GM23338 (cell line): Measurements from ENCODE around the gene NME2. TPM values are rescaled to one million over a fixed set of nuclear protein-coding genes. Genes with fewer than 3 reads are reported as not detected.

Experiments
- ATAC-seq: fragments of 200-7000 bp; cut with Tn5 transposase; 3 replicates; pipeline ENCODE4 v1.9.1; 2020
- DNase-seq: peaks from one replicate; pipeline ENCODE4 v3.0.0-alpha.2; 2015; ENCODE audit warnings: low spot score
- H2AFZ ChIP-seq: fragments of 200-600 bp; sonication (generic); 2 replicates; pipeline ENCODE4 v1.8.0; 2016; ENCODE audit warnings: antibody characterized with exemption, mild to moderate bottlenecking, moderate library complexity
- H3F3A ChIP-seq: fragments of 200-600 bp; sonication (generic); replicated peaks from 2 replicates; pipeline ENCODE4 v1.8.0; 2017; ENCODE audit warnings: antibody characterized with exemption, mixed run types, low read depth
- H3K27ac ChIP-seq: fragments of 200-600 bp; sonication (generic); 2 replicates; pipeline ENCODE4 v1.6.1; 2016; ENCODE audit warnings: low read depth
- H3K27me3 ChIP-seq: fragments of 200-600 bp; sonication (generic); 2 replicates; pipeline ENCODE4 v1.8.0; 2016; ENCODE audit warnings: mild to moderate bottlenecking, mixed run types, moderate library complexity; ENCODE audit not compliant: insufficient read depth
- H3K36me3 ChIP-seq: fragments of 200-600 bp; sonication (generic); 2 replicates; pipeline ENCODE4 v1.8.0; 2016; ENCODE audit warnings: mild to moderate bottlenecking; ENCODE audit not compliant: insufficient read depth
- H3K4me1 ChIP-seq: fragments of 200-600 bp; sonication (generic); 2 replicates; pipeline ENCODE4 v1.8.0; 2016; ENCODE audit warnings: mild to moderate bottlenecking, moderate library complexity; ENCODE audit not compliant: insufficient read depth
- H3K4me2 ChIP-seq: fragments of 200-600 bp; sonication (generic); 2 replicates; pipeline ENCODE4 v1.7.1; 2017; ENCODE audit warnings: mixed run types
- H3K4me3 ChIP-seq: fragments of 200-600 bp; sonication (generic); 2 replicates; pipeline ENCODE4 v1.6.1; 2016; ENCODE audit warnings: mixed run types
- H3K79me2 ChIP-seq: fragments of 200-600 bp; sonication (generic); replicated peaks from 2 replicates; pipeline ENCODE4 v1.8.0; 2017; ENCODE audit warnings: mild to moderate bottlenecking; ENCODE audit not compliant: insufficient read depth
- H3K9me2 ChIP-seq: fragments of 200-600 bp; sonication (generic); 2 replicates; pipeline ENCODE4 v1.8.0; 2017; ENCODE audit not compliant: insufficient read depth
- H4K20me1 ChIP-seq: fragments of 200-600 bp; sonication (generic); replicated peaks from 2 replicates; pipeline ENCODE4 v1.8.0; 2017; ENCODE audit warnings: mild to moderate bottlenecking; ENCODE audit not compliant: insufficient read depth
- H3K27ac Mint-ChIP-seq: 2 replicates; pipeline ENCODE4 v1.8.0; 2020; ENCODE audit warnings: inconsistent platforms, mild to moderate bottlenecking, moderate library complexity, mixed read lengths
- H3K27me3 Mint-ChIP-seq: 3 replicates; pipeline ENCODE4 v1.8.0; 2022; ENCODE audit warnings: low read depth, mild to moderate bottlenecking, moderate library complexity, mixed read lengths, inconsistent platforms; ENCODE audit not compliant: insufficient read depth, poor library complexity
- H3K36me3 Mint-ChIP-seq: 3 replicates; pipeline ENCODE4 v1.8.0; 2021; ENCODE audit warnings: low read depth, mild to moderate bottlenecking, inconsistent platforms, moderate library complexity, mixed read lengths
- H3K4me1 Mint-ChIP-seq: 3 replicates; pipeline ENCODE4 v1.8.0; 2020; ENCODE audit warnings: mild to moderate bottlenecking, inconsistent platforms, mixed read lengths
- H3K4me3 Mint-ChIP-seq: 3 replicates; pipeline ENCODE4 v1.8.0; 2021; ENCODE audit warnings: moderate library complexity, mild to moderate bottlenecking, inconsistent platforms, mixed read lengths
- H3K9me3 Mint-ChIP-seq: 3 replicates; pipeline ENCODE4 v1.8.0; 2020; ENCODE audit warnings: moderate library complexity, mild to moderate bottlenecking, inconsistent platforms, mixed read lengths
- CREB1 ChIP-seq: fragments of 250-450 bp; sonication (Bioruptor Pico); IDR thresholded peaks from 2 replicates; pipeline ENCODE4 v1.5.0; 2020; ENCODE audit warnings: low read depth, mild to moderate bottlenecking, moderate library complexity
- CTCF ChIP-seq, 2 experiments: fragments of 200-600 bp in 1 of 2; sonication (generic) in 1 of 2; conservative IDR thresholded peaks; 2 replicates each; pipeline versions ENCODE4 v1.5.1 to v1.6.1; 2016 to 2017; ENCODE audit warnings: antibody characterized with exemption in 2 of 2, low read depth in 2 of 2, mild to moderate bottlenecking in 2 of 2, moderate library complexity in 1 of 2
- ETS1 ChIP-seq: IDR thresholded peaks from 2 replicates; pipeline ENCODE4 v1.6.1; 2016; ENCODE audit warnings: antibody characterized with exemption
- EZH2 ChIP-seq: fragments of 200-600 bp; sonication (generic); IDR thresholded peaks from one replicate; pipeline ENCODE4 v1.8.0; 2017; ENCODE audit warnings: antibody characterized with exemption, mild to moderate bottlenecking, low read depth; ENCODE audit not compliant: unreplicated experiment
- EZH2phosphoT487 ChIP-seq: fragments of 200-600 bp; sonication (generic); IDR thresholded peaks from one replicate; pipeline ENCODE4 v1.8.1; 2018; ENCODE audit warnings: antibody characterized with exemption; ENCODE audit not compliant: unreplicated experiment
- JUNB ChIP-seq: IDR thresholded peaks from one replicate; pipeline ENCODE4 v1.6.1; 2016; ENCODE audit warnings: antibody characterized with exemption; ENCODE audit not compliant: unreplicated experiment
- NANOG ChIP-seq: IDR thresholded peaks from 2 replicates; pipeline ENCODE4 v1.6.1; 2016; ENCODE audit warnings: antibody characterized with exemption, borderline replicate concordance
- POLR2AphosphoS5 ChIP-seq: IDR thresholded peaks from 2 replicates; pipeline ENCODE4 v1.6.1; 2016; ENCODE audit warnings: antibody characterized with exemption, low read depth
- REST ChIP-seq: IDR thresholded peaks from one replicate; pipeline ENCODE4 v1.6.1; 2018; ENCODE audit warnings: antibody characterized with exemption; ENCODE audit not compliant: unreplicated experiment
- STAT1 ChIP-seq: IDR thresholded peaks from one replicate; pipeline ENCODE4 v1.6.1; 2016; ENCODE audit warnings: antibody characterized with exemption; ENCODE audit not compliant: unreplicated experiment
- ZNF114 ChIP-seq: fragments of 250-450 bp; sonication (Bioruptor Pico); IDR thresholded peaks from 2 replicates; pipeline ENCODE4 v1.5.0; 2020; ENCODE audit warnings: mild to moderate bottlenecking, moderate library complexity
- ZNF331 ChIP-seq: fragments of 250-450 bp; sonication (Bioruptor Pico); IDR thresholded peaks from 2 replicates; pipeline ENCODE4 v1.5.0; 2020; ENCODE audit warnings: low read depth, mild to moderate bottlenecking, moderate library complexity
- polyA plus RNA-seq: library from polyadenylated mRNA; unstranded; fragments of >200 nt; fragmentation: Nextera tagmentation; extraction: Ambion mirVana; gene quantifications from 2 replicates; pipeline ENCODE4 v1.2.1, GENCODE V29; 2016
- total RNA-seq: library from RNA; depleted of rRNA; stranded (reverse); fragments of >200 nt; shearing (Covaris generic); gene quantifications from 2 replicates; pipeline ENCODE4 v1.2.3, GENCODE V29; 2014

NME2 gene
- total and polyA plus RNA-seq, 2 experiments from 2014 or later = 667 to 939 TPM

GRCh38 chr17:51128076-51128475, 38.1 kb upstream of the NME2 start:
- Histone ChIP-seq H3K79me2 (no peaks in the 10 kb centered on the region), H2AFZ (no peak overlapping the region), H3K27ac (no peak overlapping the region), H3K4me3 (no peak overlapping the region), H3K4me2 (no peak overlapping the region), H3F3A (no peaks in the 10 kb centered on the region), H3K27me3 (no peaks in the 10 kb centered on the region), H4K20me1 (no peaks in the 10 kb centered on the region), H3K36me3 (no peaks in the 10 kb centered on the region), H3K9me2 (no peaks in the 10 kb centered on the region), H3K4me1 (no peaks in the 10 kb centered on the region; the same call in 1 of the 2 replicates)
- Mint-ChIP-seq H3K4me3 (no peak overlapping the region), H3K4me1 (no peaks in the 10 kb centered on the region), H3K27ac (no peak overlapping the region), H3K36me3 (no peaks in the 10 kb centered on the region), H3K9me3 (no peaks in the 10 kb centered on the region), H3K27me3 (peaks cover 2% of the 10 kb centered on the region)
- DNase-seq (peak; percentile 28), ATAC-seq (no peak)
- TF ChIP-seq NANOG = no peak
- no peak for TF ChIP-seq STAT1
- TF ChIP-seq ZNF114 (CRISPR knock-in tag) = no peak
- TF ChIP-seq CREB1 (CRISPR knock-in tag) = no peak
- no peak for TF ChIP-seq POLR2AphosphoS5
- TF ChIP-seq ZNF331 (CRISPR knock-in tag) = no peak
- no peak for TF ChIP-seq ETS1
- TF ChIP-seq REST = no peak
- no peak for TF ChIP-seq EZH2
- TF ChIP-seq EZH2phosphoT487 = no peak
- TF ChIP-seq JUNB = no peak

GRCh38 chr17:51132964-51133319, 33.3 kb upstream of the NME2 start:
- no peak overlapping the region for H3K27ac Mint-ChIP-seq
- Histone ChIP-seq H3K4me2 (no peak overlapping the region), H3K9me2 (no peaks in the 10 kb centered on the region), H3F3A (no peaks in the 10 kb centered on the region), H4K20me1 (no peaks in the 10 kb centered on the region), H3K4me1 (no peaks in the 10 kb centered on the region; the same call in 1 of the 2 replicates), H3K27ac (no peak overlapping the region), H3K27me3 (no peaks in the 10 kb centered on the region), H3K79me2 (no peaks in the 10 kb centered on the region), H3K36me3 (no peaks in the 10 kb centered on the region), H3K4me3 (no peak overlapping the region), H2AFZ (no peak overlapping the region)
- TF ChIP-seq JUNB (no peak), NANOG (no peak), ZNF331 (CRISPR knock-in tag) (no peak), CTCF (conservative IDR thresholded peaks at IDR 0.05; ENCODE audit: low read depth in 2 of 2) (no peak), EZH2phosphoT487 (no peak), POLR2AphosphoS5 (no peak), EZH2 (no peak)
- H3K9me3 Mint-ChIP-seq = peaks cover 5% of the 10 kb centered on the region; the same call in 1 of the 3 replicates
- ATAC-seq = no peak
- no peak for DNase-seq
- peaks cover 7% of the 10 kb centered on the region for H3K27me3 Mint-ChIP-seq
- H3K4me3 Mint-ChIP-seq = no peak overlapping the region
- H3K36me3 Mint-ChIP-seq = no peaks in the 10 kb centered on the region
- H3K4me1 Mint-ChIP-seq = no peaks in the 10 kb centered on the region; the same call in 2 of the 3 replicates
